ENCODE data around the gene KIF26B.

KIF26B gene

DNA sequence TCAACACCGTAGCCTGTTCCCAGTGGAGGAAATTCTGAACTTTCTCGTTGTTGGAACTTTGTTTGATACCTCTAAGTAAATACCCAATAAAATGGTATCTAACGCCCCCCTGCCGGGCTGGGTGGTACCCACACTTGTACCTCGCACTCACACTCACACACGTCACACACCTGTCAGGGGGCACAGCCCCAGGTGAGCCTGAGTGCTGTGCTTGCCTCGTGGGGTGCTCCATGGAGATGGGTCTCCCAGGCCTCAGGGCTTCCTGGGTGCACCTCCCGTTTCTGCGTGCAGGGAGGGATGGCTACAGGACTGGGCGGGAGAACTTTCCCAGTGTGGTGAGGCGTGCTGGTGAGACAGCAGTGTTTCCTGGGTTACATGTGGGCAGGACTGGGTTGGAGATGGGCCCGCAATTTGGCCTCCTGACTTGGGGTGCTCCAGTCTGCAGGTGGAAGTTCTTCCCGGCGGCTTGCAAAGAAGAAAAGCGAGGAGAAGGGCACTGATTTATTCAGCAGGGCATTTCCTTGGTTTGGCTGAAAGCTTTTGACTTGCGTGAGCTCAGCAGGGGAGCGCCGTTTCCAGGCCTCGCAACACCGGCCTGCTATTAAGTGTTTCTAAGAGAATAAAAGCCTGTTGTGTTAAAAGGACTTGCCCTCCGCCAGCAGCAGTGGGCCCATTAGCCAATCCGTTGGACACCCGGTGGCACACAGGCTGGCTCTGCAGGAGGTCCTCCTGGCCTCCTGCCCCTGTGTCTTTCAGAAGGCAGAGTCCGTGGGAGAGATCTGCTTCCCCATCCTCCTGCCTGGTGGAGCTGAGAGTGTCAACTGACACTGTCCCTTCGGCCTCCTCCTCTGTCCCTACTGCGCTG is 79.7 kb downstream of the KIF26B start:
- DNase-seq (ENCODE audit: low read depth in 1 of 2, low spot score in 1 of 2), result no peak

DNA sequence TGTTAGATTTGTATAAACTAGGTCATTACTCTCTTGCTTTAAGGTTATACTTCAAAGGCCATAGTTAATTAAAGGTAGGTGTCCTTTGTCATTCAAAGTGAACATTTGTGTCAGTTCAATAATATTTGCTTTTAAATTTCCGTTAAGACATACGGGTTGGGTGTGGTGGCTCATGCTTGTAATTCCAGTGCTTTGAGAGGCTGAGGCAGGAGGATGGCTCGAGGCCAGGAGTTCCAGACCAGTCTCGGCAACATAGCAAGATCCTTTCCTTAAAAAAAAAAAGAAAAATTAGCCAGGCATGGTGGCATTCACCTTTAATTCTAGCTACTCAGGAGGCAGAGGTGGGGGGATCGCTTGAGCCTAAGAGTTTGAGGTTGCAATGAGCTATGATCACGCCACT is 80.4 kb downstream of the KIF26B start:
- DNase-seq (ENCODE audit: low read depth in 1 of 2, low spot score in 1 of 2), result no peak

DNA sequence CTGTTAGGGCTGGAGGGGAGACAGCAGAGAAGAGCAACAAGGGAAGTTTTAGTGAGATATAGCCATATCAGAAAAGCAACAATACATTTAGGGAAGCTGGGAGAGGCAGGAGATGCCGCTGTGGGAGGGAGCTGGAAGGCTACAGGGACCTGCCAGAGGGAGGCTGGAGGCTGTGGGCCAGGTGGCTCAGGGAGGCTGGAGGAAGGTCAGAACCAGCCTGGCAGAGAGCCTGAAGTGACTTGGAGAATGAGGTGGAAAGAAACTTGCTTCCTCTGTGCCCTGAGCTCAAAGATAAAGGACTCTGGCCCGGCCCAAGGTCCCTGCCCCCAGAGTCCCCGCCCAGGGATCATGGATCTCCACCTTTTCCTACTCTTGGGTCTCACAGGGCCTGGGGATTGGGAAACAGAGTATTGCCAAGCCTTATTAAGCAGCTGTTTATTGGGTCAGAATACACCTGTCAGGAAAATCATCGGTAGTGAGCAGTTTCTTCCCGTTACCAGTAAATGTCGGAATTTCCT is 85.9 kb downstream of the KIF26B start:
- no peak for DNase-seq (ENCODE audit: low read depth in 1 of 2, low spot score in 1 of 2)

DNA sequence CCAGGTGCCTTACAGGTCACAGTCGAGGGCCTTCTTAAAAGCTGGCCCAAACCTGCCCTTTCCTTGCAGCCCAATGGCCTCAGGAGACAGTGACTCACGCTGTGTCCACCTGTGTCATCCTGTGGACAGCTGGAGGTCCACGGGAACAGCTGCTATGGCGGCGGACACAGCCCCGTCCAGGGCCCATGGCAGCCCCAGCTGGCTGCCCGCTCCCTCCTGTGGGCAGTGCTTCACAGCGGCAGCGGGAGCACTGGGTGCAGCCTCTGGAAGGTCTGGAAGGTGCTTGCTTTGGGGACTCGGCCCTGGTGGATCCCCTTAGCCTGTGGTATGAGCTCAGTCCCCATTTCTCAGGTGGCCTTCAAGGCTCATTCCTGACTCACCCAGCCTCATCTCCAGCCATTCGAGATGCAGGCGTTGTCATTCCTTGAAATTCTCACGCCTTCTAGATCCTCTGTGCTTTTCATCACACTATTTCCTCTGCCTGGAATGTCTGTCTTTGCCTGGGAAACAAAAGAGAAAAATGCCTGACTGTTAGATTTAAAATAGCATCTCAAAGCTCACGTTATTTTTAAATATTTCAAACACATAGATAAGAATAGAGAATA is 86.8 kb downstream of the KIF26B start:
- no peak for DNase-seq (ENCODE audit: low read depth in 1 of 2, low spot score in 1 of 2)

DNA sequence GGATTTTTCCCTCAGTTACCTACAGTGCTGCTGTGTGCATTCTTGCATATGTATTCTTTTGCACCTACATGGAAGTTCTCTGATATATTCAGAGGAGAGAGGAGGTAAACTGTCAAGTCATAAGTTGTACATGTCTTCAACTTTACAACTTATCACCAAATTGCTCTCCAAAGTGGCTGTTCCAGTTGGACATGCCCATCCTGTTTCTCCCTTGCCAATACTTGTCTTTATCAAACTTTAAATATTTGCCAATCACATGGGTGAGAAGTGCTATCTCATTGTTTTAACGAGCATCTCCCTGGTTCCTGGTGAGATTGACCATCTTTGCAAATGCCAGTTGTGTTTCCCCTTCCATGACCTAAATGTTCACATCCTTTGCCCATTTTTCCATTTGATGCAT is 88.2 kb downstream of the KIF26B start:
- no peak for DNase-seq (ENCODE audit: low read depth in 1 of 2, low spot score in 1 of 2)

DNA sequence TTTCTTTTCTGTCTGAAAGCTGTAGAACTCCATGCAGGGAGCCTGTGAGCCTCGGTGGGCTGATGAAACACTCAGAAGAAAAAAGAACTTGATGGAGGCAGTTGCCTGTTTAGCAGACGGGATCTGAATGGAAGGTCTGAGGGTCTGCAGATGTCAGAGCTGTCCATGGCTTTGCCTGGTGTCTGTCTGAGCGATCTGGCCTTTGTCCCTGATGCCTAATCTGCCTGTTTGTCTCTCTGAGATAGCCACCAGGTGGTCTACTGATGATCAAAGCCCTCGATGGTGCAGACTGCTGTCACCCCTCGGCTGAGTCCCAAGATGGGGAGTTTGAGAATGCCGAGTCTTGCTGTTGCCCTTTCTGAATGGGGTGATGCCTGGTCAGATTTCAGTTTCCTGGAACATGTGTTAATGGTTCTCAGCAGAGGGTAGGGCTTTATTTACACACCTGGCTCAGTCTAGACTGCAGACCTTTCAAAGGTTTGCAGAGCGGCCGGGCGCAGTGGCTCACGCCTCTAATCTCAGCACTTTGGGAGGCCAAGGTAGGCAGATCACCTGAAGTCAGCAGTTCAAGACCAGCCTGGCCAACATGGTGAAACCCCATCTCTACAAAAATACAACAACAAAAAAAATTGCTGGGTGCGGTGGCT is 90.4 kb downstream of the KIF26B start:
- DNase-seq (ENCODE audit: low read depth in 1 of 2, low spot score in 1 of 2), result no peak

DNA sequence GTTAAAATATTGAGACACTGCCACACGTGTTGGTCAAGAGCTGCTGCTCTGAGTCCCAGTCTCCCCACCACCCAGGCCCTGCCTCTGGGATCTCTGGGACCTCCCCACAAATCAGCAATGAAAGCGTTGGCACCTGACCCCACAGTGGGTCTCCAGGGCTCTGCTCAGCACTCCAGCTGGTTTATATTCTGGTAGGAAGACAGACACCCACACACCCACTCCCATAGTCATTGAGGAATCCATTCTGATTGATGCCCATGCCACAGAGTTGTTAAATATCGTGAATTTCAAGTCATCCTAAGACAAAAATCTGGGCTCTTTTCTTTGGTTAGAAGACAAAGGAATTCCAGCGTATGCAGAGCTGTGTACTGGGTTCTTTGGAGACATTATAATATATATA is 91.6 kb downstream of the KIF26B start:
- DNase-seq (ENCODE audit: low read depth in 1 of 2, low spot score in 1 of 2), result no peak

DNA sequence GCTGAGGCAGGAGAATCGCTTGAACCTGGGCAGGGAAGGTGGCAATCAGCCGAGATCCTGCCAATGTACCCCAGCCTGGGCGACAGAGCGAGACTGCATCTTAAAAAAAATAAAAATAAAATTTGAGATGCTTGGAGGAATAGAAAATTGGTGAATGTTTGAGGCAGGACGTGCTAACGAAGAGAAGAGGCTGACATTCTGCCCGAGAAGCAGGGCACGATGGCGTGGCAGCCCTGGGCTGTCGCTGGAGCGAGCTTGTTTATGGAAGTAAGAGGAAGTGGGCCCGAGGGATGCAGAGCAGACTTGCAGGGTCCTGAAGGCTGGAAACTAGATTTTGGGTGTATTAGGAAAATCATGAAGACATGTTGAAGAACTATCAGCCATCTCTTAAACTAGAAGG is 92.6 kb downstream of the KIF26B start:
- DNase-seq (ENCODE audit: low read depth in 1 of 2, low spot score in 1 of 2), result no peak

DNA sequence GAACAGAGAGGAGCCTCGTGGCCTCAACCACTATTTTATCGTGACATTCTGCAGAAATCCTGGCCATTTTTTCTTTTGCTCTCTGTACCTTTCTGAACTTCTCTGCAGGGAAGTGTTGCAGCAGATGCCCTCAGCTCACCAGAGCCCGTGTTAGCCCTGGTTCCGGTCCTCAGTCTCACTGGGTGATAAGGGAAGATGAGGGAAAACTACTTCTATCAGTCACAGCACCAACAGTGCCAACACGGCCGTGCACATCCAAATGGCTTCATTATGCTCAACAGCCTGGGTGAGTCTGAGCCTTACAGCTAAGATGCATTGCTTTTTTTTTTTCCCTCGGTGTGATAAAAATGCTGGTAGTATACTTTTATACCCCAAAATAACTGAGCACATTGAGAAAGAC is 93.0 kb downstream of the KIF26B start:
- no peak for DNase-seq (ENCODE audit: low read depth in 1 of 2, low spot score in 1 of 2)

DNA sequence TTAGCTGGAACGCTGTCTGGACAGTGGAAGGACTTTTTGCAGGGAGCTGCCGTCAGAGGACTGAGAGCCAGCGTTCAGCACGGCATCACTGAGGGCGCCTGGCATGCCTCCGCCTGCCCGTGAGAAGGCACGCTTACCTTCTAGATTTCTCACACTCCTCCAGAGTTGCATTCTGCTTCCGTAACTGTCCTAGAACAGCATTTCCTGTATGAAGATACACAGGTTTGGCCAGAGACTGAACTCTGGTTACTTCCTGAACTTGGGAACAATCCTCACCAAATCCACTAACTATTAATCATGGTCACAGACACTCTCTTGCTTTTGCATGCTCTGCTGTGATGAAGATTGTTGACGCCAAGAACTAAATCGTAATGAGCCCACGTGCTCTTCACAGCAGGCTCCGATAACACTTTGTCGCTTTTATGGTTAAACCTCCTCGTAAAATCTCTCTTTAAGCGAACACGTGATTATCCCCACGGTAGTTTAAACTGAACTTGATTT is 93.5 kb downstream of the KIF26B start:
- no peak for DNase-seq (ENCODE audit: low read depth in 1 of 2, low spot score in 1 of 2)

DNA sequence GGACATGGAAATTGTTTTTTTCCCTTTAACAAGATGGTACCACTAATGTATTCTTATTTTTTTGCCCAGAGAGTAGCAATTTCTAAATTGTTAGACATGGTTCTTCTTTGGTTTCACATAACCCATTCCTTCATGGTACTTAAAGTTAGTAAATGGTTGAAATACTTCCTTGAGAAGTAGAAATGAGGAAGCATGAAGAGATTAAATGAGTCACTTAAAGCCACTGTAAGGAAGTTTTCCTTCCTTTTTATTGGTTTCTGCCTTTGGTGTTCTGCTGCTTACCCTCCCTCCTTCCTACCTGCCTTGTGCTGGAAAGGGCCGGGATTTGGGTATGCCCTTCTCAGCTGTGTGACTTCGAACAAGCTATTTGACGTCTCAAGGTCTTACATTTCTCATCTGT is 101.0 kb downstream of the KIF26B start:
- no peak for DNase-seq (ENCODE audit: low read depth in 1 of 2, low spot score in 1 of 2)

DNA sequence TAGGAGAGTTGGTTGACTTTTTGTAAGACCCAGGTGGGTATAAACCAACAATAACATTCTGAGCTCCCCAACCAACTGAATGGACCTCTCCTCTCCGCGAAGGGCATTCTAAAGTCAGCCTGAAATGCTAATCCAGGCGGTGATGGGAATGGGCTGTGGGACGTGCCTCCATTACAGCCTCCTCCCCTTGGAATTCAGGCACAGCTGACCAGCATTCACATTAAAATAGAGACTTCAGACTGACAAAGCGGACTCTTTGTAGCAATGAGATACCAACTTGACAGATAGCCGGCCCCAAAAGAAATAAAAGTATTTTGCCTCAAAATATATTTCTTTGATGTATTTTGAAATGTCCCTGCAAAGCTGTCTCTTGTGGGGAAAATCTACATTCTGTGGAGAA is 101.7 kb downstream of the KIF26B start:
- DNase-seq (ENCODE audit: low read depth in 1 of 2, low spot score in 1 of 2), result no peak

DNA sequence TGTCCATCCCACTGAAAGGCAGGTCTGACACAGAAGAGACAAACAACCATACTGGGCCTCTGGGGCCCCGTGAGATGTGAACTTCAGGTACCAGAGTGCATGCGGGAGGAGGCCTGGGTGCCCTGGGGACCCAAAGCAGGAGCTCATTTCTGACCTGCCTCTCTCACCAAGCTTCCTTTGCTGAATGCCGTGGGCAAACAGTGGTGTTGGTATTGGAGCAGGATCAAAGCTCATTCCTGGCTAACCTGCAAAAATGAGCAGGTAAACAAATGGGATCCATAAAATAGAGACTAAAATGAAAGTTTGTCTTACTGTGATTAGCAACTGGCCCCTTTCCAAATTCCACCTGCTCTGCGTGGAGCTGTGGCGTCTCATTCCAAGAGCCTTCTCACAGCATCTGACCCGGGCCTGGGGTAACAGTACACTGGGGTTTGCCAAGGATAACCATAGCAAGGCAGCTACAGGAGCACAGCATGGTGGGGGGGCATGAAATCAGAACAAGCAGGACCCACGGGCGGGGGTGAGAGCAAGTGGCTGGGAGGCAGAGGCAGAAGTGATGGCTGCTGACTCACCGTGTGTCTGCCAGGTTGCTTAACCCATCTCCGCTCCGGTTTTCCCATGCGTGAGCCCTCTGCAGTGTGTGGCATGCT is 103.6 kb downstream of the KIF26B start:
- DNase-seq (ENCODE audit: low read depth in 1 of 2, low spot score in 1 of 2), result no peak

DNA sequence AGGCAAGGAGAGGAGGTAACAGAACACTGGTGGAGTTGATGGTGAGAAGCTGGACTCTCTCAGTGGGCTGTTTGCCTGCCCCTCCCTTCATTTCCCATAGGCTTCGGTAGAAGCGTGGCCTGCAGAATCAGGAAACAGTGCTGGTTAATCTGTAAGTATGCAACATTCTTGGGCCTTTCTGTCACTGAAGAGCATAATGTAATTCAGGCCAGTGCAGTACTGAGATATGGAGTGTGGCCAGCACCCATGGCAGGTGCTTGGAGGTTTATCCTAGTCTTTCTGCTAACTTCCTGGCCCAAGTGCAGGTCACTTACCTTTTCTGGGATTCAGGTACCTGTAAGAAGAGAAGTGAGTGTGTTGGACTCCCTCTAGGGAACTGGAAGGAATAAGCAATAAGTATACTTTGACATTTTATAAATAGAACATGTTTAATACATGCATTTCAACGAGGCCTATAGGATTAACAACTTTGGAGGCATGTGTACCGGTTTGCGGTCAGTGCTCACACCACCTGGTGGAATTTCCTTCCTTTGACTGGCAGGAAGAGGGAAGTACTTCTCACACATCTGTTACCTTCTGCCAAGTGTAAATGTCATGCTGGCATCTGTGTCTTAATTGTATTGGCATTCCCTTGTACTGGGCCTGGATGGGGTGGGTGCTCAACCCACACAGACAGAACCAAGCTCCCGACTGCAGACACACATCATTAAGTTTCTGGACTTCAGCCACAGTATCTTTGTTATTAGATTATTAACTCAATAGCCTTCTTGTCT is 105.5 kb downstream of the KIF26B start:
- no peak for DNase-seq (ENCODE audit: low read depth in 1 of 2, low spot score in 1 of 2)

DNA sequence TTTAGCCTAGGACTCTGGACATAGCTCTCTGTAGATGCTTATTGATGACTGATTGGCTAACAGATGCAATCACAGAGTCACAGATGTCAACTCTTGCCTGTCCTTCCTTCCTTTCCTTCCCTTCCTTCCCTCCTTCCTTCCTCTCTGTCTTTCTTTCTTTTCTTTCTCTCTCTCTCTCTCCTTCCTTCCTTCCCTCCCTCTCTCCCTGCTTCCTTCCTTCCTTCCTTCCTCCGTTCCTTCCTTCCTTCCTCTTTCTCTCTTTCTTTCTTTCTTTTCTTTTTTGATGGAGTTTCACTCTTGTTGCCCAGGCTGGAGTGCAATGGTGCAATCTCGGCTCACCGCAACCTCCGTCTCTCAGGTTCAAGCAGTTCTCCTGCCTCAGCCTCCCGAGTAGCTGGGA is 106.1 kb downstream of the KIF26B start:
- DNase-seq (ENCODE audit: low read depth in 1 of 2, low spot score in 1 of 2), result no peak

DNA sequence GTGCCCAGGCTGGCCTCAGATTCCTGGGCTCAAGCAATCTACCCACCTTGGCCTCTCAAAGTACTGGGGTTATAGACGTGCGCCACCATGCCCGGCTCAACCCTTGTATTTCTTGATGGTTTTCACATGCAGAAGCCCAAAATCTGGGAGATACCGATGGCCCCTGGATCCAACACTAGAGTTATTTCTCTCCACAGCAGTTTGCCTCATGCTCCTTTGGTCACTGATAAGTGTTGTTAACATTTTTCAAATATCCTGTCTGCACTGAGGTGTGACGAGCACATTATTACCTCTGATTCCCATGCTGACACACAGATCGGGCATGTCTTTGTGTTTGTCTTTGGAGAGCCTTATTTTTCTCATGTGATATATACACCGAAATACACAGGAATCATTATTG is 107.0 kb downstream of the KIF26B start:
- no peak for DNase-seq (ENCODE audit: low read depth in 1 of 2, low spot score in 1 of 2)

DNA sequence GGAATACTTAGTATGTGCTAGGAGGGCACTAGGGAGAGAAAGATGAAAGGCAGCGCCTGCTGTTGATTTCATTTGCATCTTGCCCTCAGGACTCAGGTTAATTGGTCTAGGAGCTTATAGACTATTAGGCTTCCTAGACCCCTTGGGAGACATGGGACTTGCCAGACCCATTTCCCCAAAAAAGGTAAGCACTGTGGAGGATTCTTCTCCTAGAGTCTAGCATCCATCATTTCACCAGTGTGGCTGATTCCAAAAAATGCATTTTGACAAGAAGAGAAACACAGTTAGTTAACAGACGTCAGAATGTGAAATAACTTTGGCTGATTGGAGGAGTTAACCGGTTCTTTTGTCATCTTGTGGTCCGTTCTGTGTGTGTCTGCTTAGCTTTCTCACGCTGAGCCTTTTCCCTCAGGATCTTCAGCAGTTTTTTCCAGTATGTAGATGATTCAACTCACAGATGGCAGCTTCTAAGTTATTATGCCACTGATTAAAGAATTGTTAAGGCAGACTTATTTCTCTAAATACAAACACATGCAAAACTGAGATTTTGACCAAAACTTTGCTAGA is 108.8 kb downstream of the KIF26B start:
- DNase-seq (ENCODE audit: low read depth in 1 of 2, low spot score in 1 of 2), result no peak

DNA sequence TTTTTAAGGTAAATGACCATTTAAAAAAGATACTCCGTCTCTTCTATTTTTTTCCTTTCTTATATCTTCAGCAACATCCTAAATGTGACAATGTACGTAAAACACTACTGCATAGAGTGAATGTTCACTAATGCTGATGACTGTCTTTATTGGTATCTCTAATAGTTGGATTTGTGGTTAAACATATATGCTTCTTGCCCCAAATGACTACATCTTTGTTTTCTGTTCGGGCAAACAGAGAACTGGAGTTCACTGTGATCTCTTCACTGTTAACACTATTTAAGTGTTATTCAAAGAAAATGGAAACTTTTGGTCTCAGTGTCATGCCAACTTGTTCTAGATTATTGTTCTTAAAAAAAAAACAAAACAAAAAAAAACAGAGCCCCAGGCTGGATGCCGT is 109.4 kb downstream of the KIF26B start:
- DNase-seq (ENCODE audit: low read depth in 1 of 2, low spot score in 1 of 2), result no peak

DNA sequence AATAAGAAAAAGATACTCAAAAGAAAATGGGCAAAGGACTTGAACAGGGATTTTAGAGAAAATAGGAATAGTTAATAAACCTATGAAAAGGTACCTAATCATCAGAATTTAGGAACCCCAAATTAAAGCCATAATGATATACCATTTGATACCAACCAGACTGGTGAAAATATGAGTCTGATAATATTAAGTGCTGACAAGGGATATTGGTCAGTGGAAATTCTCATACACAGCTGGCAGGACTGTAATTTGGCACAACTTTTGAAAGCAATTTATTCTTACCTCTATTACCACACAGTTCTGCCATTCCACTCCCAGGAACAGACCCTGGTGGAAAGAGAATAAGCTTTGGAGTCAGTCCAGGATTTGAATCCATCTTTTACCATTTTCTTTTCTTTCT is 111.3 kb downstream of the KIF26B start:
- DNase-seq (ENCODE audit: low read depth in 1 of 2, low spot score in 1 of 2), result no peak

DNA sequence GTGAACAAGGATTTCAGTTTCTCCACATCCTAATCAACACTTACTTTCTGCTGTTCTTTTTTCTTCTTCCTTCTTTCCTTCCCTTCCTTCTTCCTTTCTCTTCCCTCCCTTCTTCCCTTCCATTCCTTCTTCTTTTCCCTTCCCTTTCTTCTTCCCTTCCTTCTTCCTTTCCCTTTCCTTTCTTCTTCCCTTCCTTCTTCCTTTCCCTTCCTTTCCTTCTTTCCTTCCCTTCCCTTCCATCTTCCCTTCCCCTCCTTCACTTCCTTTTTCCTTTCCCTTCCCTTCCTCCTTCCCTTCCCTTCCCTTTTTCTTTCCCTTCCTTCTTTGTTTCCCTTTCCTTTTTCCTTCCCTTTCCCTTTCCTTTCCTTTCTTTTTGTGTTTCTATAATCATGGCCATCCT is 115.3 kb downstream of the KIF26B start:
- no peak for DNase-seq (ENCODE audit: low read depth in 1 of 2, low spot score in 1 of 2)

Measured in activated CD4-positive, alpha-beta T cell treated with anti-CD3 and anti-CD28 coated beads, Interleukin-2, amount 50 U/mL, for 24 hours (primary cell).